GM21529 (cell line): Measurements from ENCODE around the gene MCTP1.
"Not testable (repeated sequence)": the region's sequence is repeated elsewhere in the genome, so short reads cannot be mapped to it uniquely, and the experiment has no call there.

Experiments used
- ATAC-seq: cut with Tn5 transposase; IDR thresholded peaks from one replicate; pipeline ENCODE4 v1.9.1; 2021; ENCODE audit not compliant: unreplicated experiment

Gene MCTP1

GRCh38 chr5:94976853-94977252 lies 308.0 kb downstream of the MCTP1 start:
- ATAC-seq, result no peak

DNA sequence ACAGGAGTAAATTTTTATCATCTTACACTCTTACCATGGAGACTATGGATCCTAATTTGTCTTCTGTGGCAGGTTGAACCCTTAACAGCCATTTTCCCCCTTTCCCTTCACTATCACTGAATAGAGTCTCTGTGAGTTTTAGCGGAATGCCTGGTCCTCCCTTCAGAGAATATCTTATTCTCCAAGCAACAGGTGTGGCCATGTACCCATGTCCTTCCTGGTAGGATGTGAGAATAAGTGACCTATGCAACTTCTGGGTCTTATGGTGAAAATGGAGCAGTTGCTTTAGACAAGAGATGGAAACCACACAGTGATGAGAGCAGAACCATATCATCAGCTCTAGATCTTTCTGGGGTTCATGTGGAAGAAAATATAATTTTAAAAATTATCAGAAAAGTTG lies 312.6 kb downstream of the MCTP1 start:
- ATAC-seq, result no peak

GRCh38 chr5:94969174-94969573 lies 315.7 kb downstream of the MCTP1 start:
- ATAC-seq, result no peak

GRCh38 chr5:94968507-94969095 lies 316.3 kb downstream of the MCTP1 start:
- peak; percentile 67 for ATAC-seq

DNA sequence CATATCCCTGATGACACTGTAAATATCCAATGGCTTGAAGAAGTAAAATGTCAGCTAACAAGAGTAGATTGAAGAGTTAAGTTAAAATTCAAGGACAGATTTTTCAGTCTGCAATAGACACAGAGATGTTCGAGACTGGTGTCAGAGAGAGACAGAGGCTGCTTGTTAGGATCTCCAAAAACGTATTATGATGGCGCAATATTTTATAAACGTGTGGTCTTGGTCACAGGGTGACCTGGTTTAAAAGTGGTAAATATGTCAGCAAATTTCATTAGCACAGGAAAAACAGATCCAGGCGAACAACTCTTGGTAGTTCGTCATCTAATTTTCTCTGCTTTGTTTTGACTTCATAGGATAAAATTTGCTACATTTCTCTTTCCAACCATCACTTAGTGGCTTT lies 317.4 kb downstream of the MCTP1 start:
- ATAC-seq, result no peak

- not testable (repeated sequence) for ATAC-seq
Observed at GRCh38 chr5:94959279-94959678, 325.6 kb downstream of the MCTP1 start.

GRCh38 chr5:94945656-94946055 lies 339.2 kb downstream of the MCTP1 start:
- ATAC-seq, result no peak

- ATAC-seq, result no peak
Observed at GRCh38 chr5:94944160-94944559, 340.7 kb downstream of the MCTP1 start.

DNA sequence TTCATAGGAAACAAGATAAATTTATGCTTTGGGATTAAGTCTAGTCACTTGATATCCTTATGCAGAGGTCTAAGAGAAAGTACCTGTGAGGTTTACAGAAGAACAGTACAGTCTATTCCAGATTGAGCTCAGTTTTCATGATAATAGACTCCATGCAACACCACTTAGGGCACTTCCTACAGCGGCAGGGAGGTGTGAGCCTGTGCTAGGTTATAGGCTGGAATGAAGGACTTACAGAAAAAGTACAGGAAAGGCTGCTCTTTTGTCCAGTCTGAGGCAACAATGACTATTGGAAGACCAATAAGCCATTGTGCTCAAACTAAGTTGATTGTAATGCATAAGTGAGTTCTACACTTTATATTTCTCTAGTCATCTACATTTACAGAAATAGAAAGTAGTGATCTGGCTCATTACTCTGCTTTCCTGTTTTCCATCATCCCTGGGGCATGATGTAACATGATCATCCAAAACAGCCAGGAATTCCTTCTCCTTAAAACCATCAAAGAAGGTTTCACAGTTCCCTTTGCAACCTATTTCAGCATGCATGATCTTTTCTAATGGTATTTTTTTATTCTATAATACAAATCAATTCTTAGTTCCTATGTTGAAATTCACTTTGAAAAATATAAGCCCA lies 343.7 kb downstream of the MCTP1 start:
- ATAC-seq, result no peak

GRCh38 chr5:94932259-94932658 lies 352.6 kb downstream of the MCTP1 start:
- no peak for ATAC-seq

- no peak for ATAC-seq
Observed at GRCh38 chr5:94928891-94929290, 356.0 kb downstream of the MCTP1 start.

GRCh38 chr5:94920570-94920969 lies 364.3 kb downstream of the MCTP1 start:
- no peak for ATAC-seq

DNA sequence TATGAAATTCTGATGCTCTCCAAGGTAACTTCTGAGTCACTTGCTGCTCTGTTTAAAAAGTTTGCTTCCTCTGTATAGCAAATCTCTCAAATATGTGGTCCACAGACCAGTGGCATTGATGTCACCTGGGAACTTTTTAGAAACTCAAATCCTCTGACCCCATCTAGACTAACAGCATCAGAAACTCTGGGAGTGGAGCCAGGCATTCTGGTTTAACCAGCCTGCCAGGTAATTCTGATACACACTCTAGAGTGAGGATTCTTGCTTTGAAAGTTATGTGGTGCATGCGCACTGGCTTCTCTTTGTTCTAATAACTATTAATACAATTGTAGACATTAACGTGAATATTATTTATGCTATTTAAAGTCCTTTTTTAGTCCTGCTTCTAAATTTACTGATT lies 368.3 kb downstream of the MCTP1 start:
- no peak for ATAC-seq

GRCh38 chr5:94911276-94911675 lies 373.6 kb downstream of the MCTP1 start:
- no peak for ATAC-seq

- ATAC-seq, result no peak
Observed at GRCh38 chr5:94910721-94911120, 374.2 kb downstream of the MCTP1 start.

DNA sequence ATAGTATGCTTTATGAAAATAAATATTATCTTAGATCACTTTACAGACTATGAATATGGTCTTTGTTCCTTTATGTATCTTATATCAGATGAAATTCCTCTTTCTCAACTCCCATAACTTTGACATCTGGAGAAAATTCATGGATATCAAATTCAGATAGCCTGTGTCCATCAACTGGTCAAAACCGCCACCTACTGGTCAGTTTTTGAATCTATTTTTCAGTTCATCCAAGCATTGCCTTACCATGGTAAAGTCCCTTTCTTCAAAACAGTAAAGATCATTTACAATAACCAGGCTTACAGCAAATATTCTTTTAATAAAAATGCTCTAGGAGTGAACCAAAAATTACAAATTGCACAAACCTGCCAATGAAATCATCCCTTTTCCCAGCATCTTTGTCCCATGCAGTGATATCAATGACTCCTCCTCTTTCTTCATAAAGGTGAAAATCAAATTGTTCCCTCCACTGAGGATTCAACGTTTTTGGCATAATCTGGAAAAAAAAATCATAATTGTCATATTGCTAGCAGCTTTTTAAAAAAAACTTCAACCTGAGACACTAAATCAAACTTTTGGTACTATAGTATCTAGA lies 375.9 kb downstream of the MCTP1 start:
- ATAC-seq, result peak; percentile 70

- ATAC-seq, result no peak
Observed at GRCh38 chr5:94906750-94907149, 378.1 kb downstream of the MCTP1 start.

DNA sequence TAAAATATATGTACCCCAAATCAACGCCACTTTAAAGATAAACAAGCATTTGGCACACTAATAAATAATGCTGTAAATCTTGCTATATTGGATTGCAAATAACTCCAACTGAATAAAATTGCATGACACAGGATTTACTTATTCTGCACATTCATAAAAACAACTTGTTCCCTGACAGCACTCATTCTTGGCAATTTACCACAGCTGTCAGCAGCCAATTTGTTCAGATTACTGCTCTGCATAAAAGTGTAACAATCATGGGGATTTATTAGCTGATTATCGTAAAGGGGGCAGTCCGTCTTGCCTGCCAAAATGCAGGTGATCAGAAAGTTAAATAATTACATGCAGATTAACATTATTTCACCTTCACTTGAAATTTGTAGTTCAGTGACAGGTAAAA lies 381.2 kb downstream of the MCTP1 start:
- ATAC-seq, result no peak

DNA sequence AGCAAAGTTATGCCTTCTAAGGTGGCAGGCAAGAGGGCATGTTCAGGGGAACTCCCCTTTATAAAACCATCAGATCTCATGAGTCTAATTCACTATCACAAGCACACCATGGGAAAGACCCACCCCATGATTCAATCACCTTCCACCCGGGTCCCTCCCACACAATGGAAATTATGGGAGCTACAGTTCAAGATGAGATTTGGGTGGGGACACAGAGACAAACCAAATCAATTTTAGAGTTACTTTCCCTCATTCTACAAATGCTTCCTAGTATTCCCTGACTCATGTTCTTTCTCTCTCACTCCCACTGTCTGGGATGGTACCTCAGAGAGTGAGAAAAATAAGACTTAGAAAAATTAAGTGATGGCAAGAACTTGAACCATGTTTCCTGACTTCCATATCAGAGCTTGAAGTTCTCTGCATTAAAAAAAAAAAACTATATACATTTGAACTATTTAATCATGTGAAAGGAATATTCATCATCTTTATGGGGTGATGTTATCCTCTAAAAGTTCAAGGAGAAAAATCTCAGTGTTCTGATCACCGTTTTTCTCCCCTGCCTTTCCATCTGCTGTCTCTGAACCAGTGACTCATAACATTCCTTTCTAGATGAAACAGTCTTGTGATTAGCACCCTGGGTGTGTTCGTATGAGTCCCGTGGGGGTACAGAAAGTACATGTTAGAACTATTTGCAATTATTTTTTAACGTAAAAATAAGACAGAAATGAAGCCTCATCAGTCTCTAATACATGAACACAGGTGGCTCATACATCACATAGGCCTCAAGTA lies 383.5 kb downstream of the MCTP1 start:
- peak; percentile 93 for ATAC-seq

DNA sequence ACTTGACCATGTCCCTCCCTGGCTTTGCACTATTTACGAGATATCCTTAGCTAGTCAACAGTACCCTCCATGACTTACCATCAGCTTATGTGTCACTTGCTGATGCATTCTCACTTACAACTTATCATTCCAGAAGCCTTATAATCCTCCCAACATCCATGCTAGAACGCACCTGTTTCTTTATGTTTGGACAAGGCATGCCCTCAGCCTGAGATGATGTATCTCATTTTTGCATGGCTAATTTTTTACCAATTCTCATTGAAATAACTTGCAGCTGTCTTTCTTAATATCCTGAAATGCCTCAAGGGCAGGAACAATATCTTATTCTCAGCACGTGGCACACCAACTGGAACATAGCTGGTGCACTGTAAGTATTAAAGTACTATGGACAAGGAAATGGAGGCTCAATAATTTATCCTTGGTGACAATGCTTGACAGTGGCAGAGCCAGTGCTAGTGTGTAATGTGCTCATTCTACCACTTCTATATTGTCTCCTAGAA lies 384.8 kb downstream of the MCTP1 start:
- no peak for ATAC-seq

DNA sequence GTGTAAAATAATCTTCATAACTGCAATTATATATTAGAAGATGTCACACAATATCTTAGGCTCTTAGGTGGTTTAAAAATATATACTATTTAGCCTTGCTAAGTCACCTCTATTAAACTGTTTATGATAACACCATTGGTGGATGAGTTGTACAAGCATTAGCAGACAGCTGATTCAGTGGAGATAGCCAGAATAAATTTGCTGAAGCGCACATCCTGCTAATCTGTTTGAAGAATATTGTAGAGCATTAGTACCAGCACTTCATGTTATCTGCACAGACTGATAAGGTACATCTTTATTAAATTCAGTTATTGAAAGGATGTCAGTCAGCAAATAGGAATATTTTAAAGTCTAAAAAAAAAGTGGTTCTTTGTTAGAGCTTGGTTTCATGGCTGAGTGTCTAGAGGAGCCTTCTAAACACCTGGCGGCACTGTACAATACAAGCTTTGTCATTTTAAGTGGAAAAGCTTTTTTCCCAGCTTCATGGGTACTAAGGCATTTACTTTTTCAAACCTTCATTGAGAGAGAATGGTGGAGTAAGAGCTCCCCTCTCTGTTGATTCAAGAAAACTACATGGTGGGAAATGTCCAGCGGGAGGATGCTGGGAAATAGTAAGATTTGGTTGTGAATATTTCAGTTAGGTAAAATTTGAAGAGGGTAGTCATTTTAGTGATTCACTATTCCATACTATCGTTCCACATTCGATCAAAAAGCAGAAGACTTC lies 391.3 kb downstream of the MCTP1 start:
- no peak for ATAC-seq
